IPS DF 6.9 (cell line): ENCODE data around the gene MED15.
"Not testable (repeated sequence)": the region's sequence is repeated elsewhere in the genome, so short reads cannot be mapped to it uniquely, and the experiment has no call there.

Experiments
- DNase-seq: peaks from one replicate; pipeline ENCODE4 v3.0.0-alpha.2; 2013; ENCODE audit warnings: low read depth, low spot score
- H3K27ac ChIP-seq: one replicate; pipeline ENCODE4 v1.5.1; 2013; ENCODE audit warnings: low read length, control low read depth
- H3K27me3 ChIP-seq: 2 replicates; pipeline ENCODE4 v1.6.1; 2013; ENCODE audit warnings: mild to moderate bottlenecking, low read length; ENCODE audit not compliant: control insufficient read depth, insufficient read depth
- H3K36me3 ChIP-seq: 2 replicates; pipeline ENCODE4 v1.6.1; 2013; ENCODE audit warnings: low read length; ENCODE audit not compliant: control insufficient read depth, insufficient read depth
- H3K4me1 ChIP-seq: 2 replicates; pipeline ENCODE4 v1.6.1; 2013; ENCODE audit warnings: low read length; ENCODE audit not compliant: control insufficient read depth, insufficient read depth
- H3K4me3 ChIP-seq: 2 replicates; pipeline ENCODE4 v1.5.1; 2013; ENCODE audit warnings: mild to moderate bottlenecking, low read length
- H3K9me3 ChIP-seq: 2 replicates; pipeline ENCODE4 v1.6.1; 2013; ENCODE audit warnings: low read length, inconsistent platforms; ENCODE audit not compliant: control insufficient read depth, insufficient read depth
- WGBS: extraction: QIAGEN DNeasy Blood & Tissue Kit; methylation state at CpG from one replicate; pipeline ENCODE4 v1.1.7; 2013; ENCODE audit warnings: mixed read lengths, missing lambda C conversion rate; ENCODE audit not compliant: insufficient read length, insufficient coverage; 5-methylcytosine and 5-hydroxymethylcytosine counted together

Gene MED15

GRCh38 chr22:20469110-20469868 lies 38.1 kb upstream of the MED15 start:
- no peak overlapping the region for H3K27ac ChIP-seq
- H3K4me3 ChIP-seq = no peak overlapping the region
- no peaks in the 10 kb centered on the region for H3K9me3 ChIP-seq
- no peaks in the 10 kb centered on the region for H3K4me1 ChIP-seq
- H3K27me3 ChIP-seq = no peaks in the 10 kb centered on the region
- WGBS = no CpG with 5 or more reads among the region's 6 CpGs
- no peak for DNase-seq
- no peaks in the 10 kb centered on the region for H3K36me3 ChIP-seq

- not testable (repeated sequence) for H3K4me3 ChIP-seq, H3K4me1 ChIP-seq, DNase-seq, H3K27ac ChIP-seq, H3K9me3 ChIP-seq, H3K27me3 ChIP-seq, H3K36me3 ChIP-seq
- WGBS = no CpG with 5 or more reads among the region's 2 CpGs
Observed at GRCh38 chr22:20470525-20470924, 36.9 kb upstream of the MED15 start.

GRCh38 chr22:20471126-20471833 lies 36.1 kb upstream of the MED15 start:
- no CpG with 5 or more reads among the region's 9 CpGs for WGBS

GRCh38 chr22:20472629-20473442 lies 34.6 kb upstream of the MED15 start:
- H3K27ac ChIP-seq = no peak overlapping the region
- H3K4me1 ChIP-seq = no peaks in the 10 kb centered on the region
- no peaks in the 10 kb centered on the region for H3K27me3 ChIP-seq
- no peaks in the 10 kb centered on the region for H3K9me3 ChIP-seq
- no CpG with 5 or more reads among the region's 11 CpGs for WGBS
- no peak overlapping the region for H3K4me3 ChIP-seq
- DNase-seq = no peak
- no peaks in the 10 kb centered on the region for H3K36me3 ChIP-seq

More at GRCh38 chr22:20471126-20471833, 36.1 kb upstream of the MED15 start:
- Histone ChIP-seq H3K27ac (no peak overlapping the region), H3K4me3 (no peak overlapping the region), H3K4me1 (no peaks in the 10 kb centered on the region), H3K27me3 (no peaks in the 10 kb centered on the region), H3K9me3 (no peaks in the 10 kb centered on the region), H3K36me3 (no peaks in the 10 kb centered on the region)
- no peak for DNase-seq

- no CpG with 5 or more reads among the region's 4 CpGs for WGBS
- Histone ChIP-seq H3K4me3 (no peak overlapping the region), H3K27ac (no peak overlapping the region), H3K36me3 (no peaks in the 10 kb centered on the region), H3K4me1 (no peaks in the 10 kb centered on the region), H3K27me3 (no peaks in the 10 kb centered on the region), H3K9me3 (no peaks in the 10 kb centered on the region)
- no peak for DNase-seq
Observed at GRCh38 chr22:20475115-20475436, 32.3 kb upstream of the MED15 start.

- H3K4me3 ChIP-seq = not testable (repeated sequence)
Observed at GRCh38 chr22:20475569-20475968, 31.8 kb upstream of the MED15 start.

GRCh38 chr22:20478059-20478458 lies 29.4 kb upstream of the MED15 start:
- not testable (repeated sequence) for H3K27me3 ChIP-seq, DNase-seq, H3K4me3 ChIP-seq, H3K9me3 ChIP-seq, H3K36me3 ChIP-seq, H3K27ac ChIP-seq, H3K4me1 ChIP-seq
- WGBS = no CpG with 5 or more reads among the region's 6 CpGs

More at GRCh38 chr22:20475569-20475968, 31.8 kb upstream of the MED15 start:
- DNase-seq, H3K4me1 ChIP-seq, H3K9me3 ChIP-seq, H3K36me3 ChIP-seq, H3K27me3 ChIP-seq, H3K27ac ChIP-seq: not testable (repeated sequence)
- no CpG with 5 or more reads among the region's 12 CpGs for WGBS

- Histone ChIP-seq H3K9me3 (no peaks in the 10 kb centered on the region), H3K4me1 (no peaks in the 10 kb centered on the region), H3K27ac (no peak overlapping the region), H3K4me3 (no peak overlapping the region), H3K36me3 (no peaks in the 10 kb centered on the region), H3K27me3 (no peaks in the 10 kb centered on the region)
- no CpG with 5 or more reads among the region's 1 CpG for WGBS
- DNase-seq = no peak
Observed at GRCh38 chr22:20479612-20480196, 27.7 kb upstream of the MED15 start.

GRCh38 chr22:20483143-20483506 lies 24.3 kb upstream of the MED15 start:
- not testable (repeated sequence) for H3K36me3 ChIP-seq, H3K4me3 ChIP-seq, H3K27ac ChIP-seq, H3K4me1 ChIP-seq, DNase-seq, H3K9me3 ChIP-seq, H3K27me3 ChIP-seq
- WGBS = no CpG with 5 or more reads among the region's 7 CpGs

- H3K36me3 ChIP-seq = no peaks in the 10 kb centered on the region
- H3K27ac ChIP-seq = no peak overlapping the region
- no peaks in the 10 kb centered on the region for H3K9me3 ChIP-seq
- no CpG with 5 or more reads among the region's 14 CpGs for WGBS
- no peak overlapping the region for H3K4me3 ChIP-seq
- no peaks in the 10 kb centered on the region for H3K27me3 ChIP-seq
- H3K4me1 ChIP-seq = no peaks in the 10 kb centered on the region
- DNase-seq = no peak
Observed at GRCh38 chr22:20483771-20484170, 23.6 kb upstream of the MED15 start.
